Neural progenitor cell (in vitro differentiated cells): Measurements from ENCODE around the gene SLC39A1.

Experiments used
- EZH2 ChIP-seq: fragments of 200-600 bp; sonication (generic); IDR thresholded peaks from 2 replicates; pipeline ENCODE4 v1.6.1; 2017; ENCODE audit warnings: antibody characterized with exemption, mild to moderate bottlenecking, moderate library complexity
- EZH2phosphoT487 ChIP-seq: fragments of 200-600 bp; sonication (generic); IDR thresholded peaks from 2 replicates; pipeline ENCODE4 v1.6.1; 2017; ENCODE audit warnings: antibody characterized with exemption
- TF ChIP-seq, protein P1 (sequence below): fragments of 200-600 bp; sonication (generic); IDR thresholded peaks from 2 replicates; pipeline ENCODE4 v1.5.1; 2017; ENCODE audit warnings: antibody characterized with exemption, mild to moderate bottlenecking

DNA sequence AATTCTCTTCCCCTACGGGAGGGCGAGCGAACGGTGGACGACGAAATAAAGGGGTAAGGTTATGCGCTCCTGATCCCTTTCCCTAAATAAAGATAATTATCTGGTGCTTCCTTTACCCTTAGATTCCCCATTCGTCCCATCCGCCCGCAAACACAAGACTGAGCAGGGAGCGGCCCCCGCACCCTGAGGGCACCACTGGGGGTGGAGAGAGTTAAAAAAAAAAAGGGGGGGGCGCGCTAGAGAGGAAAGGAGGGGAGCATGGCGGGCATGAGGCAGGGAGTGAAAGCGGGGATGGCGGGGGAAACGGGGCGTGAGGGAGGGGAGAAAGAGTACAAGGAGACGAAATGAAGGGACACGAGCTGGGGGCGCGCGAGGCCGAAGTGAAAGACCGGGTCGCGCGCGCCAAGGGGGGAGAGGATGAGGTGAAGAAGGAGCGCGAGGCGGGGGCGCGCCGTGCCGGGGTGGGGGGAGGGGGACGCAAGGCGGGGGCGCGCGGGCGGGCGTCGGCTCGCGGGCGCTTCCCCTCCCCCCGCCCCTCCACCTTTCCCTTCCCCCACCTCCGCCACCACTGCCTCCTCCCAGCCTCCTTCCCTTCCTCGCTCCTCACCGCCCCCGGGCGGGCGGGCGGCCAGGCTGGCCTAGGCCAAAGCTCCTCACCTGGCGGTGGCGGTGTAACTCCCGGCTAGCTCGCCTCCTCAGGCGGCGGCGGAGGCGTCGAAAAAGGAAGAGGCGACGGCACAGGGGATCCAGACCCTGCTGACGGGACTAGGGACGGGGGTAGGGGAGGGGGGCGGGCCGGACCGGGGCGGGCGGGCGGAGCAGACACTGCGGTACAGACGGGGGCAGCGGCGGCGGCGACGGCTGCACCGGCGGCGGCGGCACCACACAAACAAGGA, 41.0 kb downstream of the SLC39A1 start:
- TF ChIP-seq, protein P1, sequence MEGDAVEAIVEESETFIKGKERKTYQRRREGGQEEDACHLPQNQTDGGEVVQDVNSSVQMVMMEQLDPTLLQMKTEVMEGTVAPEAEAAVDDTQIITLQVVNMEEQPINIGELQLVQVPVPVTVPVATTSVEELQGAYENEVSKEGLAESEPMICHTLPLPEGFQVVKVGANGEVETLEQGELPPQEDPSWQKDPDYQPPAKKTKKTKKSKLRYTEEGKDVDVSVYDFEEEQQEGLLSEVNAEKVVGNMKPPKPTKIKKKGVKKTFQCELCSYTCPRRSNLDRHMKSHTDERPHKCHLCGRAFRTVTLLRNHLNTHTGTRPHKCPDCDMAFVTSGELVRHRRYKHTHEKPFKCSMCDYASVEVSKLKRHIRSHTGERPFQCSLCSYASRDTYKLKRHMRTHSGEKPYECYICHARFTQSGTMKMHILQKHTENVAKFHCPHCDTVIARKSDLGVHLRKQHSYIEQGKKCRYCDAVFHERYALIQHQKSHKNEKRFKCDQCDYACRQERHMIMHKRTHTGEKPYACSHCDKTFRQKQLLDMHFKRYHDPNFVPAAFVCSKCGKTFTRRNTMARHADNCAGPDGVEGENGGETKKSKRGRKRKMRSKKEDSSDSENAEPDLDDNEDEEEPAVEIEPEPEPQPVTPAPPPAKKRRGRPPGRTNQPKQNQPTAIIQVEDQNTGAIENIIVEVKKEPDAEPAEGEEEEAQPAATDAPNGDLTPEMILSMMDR = peak; percentile 44
- TF ChIP-seq EZH2 (no peak), EZH2phosphoT487 (no peak)
